Omental fat pad (tissue), 4 donors: Measurements from ENCODE around the gene PRUNE1. TPM values are rescaled to one million over a fixed set of nuclear protein-coding genes. Genes with fewer than 3 reads are reported as not detected.

Experiments
- ATAC-seq: fragments of 150-250 bp; one replicate; pipeline ENCODE4 v1.9.1; 2016; ENCODE audit warnings: mild to moderate bottlenecking, moderate library complexity; ENCODE audit not compliant: low FRiP score
- DNase-seq: peaks from one replicate; pipeline ENCODE4 v3.0.0-alpha.2; 2019; ENCODE audit warnings: low spot score
- total RNA-seq, 4 donors: library from RNA; depleted of rRNA; stranded (reverse); fragments of >200 nt; gene quantifications; one replicate each; pipeline ENCODE4 v1.1.0, GENCODE V29; 2016
- TF ChIP-seq, protein P1 (sequence below), 3 donors: fragments of 450-650 bp; IDR thresholded peaks; one replicate each; pipeline ENCODE4 v1.5.1; 2016 to 2017; ENCODE audit warnings: antibody characterized with exemption in 3 of 3, mild to moderate bottlenecking in 3 of 3, moderate library complexity in 2 of 3

PRUNE1 gene
- total RNA-seq, 4 donors from 2014 or later: 6.2 to 20.6 (median 16.2) TPM

DNA sequence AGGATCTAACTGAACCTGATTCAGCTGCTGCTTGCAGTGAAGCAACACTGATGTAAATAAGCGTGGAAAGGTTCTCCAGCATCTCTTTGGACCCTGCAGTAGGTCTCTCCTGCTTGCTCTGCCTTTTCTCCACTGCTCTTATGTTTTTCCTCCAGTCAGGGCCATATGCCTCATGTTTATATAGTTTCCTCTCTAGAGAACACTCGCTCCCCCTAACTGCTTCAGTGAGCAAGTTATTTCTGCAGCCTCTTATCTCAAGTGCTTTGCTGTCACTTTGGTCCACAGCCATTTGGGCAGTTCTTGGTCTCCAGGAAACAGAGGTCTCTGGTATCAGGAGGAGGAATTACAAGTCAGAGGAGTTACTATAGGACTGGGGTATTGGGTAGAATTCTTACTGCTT is 5.3 kb downstream of the PRUNE1 start:
- DNase-seq (no peak), ATAC-seq (no peak)
- TF ChIP-seq, protein P1, sequence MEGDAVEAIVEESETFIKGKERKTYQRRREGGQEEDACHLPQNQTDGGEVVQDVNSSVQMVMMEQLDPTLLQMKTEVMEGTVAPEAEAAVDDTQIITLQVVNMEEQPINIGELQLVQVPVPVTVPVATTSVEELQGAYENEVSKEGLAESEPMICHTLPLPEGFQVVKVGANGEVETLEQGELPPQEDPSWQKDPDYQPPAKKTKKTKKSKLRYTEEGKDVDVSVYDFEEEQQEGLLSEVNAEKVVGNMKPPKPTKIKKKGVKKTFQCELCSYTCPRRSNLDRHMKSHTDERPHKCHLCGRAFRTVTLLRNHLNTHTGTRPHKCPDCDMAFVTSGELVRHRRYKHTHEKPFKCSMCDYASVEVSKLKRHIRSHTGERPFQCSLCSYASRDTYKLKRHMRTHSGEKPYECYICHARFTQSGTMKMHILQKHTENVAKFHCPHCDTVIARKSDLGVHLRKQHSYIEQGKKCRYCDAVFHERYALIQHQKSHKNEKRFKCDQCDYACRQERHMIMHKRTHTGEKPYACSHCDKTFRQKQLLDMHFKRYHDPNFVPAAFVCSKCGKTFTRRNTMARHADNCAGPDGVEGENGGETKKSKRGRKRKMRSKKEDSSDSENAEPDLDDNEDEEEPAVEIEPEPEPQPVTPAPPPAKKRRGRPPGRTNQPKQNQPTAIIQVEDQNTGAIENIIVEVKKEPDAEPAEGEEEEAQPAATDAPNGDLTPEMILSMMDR (IDR thresholded peaks at IDR 0.05): no peak

DNA sequence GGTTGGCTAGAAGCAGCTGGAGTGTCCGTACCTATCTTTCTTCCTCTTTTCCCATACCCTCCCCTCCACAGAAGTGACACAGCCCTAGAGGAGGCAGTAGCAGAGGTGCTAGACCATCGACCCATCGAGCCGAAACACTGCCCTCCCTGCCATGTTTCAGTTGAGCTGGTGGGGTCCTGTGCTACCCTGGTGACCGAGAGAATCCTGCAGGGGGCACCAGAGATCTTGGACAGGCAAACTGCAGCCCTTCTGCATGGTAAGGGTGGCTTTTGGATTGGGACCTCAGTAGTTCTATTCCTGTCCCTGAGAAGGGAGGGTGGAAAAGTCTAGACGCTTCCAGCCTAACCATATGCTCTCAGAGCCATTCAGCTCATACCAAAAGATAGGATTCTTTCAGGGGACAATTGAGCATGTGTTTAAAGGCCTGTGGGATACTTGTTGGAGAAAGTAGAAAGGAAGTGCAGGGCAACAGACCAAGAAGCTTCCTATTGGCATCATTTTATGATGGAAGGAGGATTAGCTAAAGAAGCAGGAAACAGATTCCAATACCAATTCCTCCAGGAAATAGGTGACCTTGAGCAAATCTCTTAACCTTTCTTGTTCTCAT is 16.4 kb downstream of the PRUNE1 start:
- DNase-seq (peak; percentile 90), ATAC-seq (peak; percentile 76)
- TF ChIP-seq, protein P1 (IDR thresholded peaks at IDR 0.05): peak in 1 of 3 donors; percentile 45

DNA sequence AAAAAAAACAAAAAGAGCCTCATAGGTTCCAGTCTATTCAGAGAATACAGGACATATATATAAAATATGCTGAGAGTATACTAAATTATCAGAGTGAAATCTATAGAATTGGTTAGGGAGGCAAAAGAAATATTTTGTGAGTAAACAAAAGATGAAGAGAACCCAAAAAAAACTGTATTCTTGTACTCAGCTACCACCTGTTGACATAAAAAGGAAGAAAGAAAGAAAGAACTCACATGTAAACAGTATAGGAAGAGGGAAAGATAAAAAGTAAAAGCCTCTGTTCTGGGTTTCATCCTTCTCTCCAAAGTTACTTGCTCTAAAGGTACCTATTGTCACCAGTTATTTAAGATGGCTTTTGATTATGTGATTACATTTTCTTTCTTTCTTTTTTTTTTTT is 18.2 kb downstream of the PRUNE1 start:
- no peak for DNase-seq
- TF ChIP-seq, protein P1 (IDR thresholded peaks at IDR 0.05): no peak
- ATAC-seq: no peak

DNA sequence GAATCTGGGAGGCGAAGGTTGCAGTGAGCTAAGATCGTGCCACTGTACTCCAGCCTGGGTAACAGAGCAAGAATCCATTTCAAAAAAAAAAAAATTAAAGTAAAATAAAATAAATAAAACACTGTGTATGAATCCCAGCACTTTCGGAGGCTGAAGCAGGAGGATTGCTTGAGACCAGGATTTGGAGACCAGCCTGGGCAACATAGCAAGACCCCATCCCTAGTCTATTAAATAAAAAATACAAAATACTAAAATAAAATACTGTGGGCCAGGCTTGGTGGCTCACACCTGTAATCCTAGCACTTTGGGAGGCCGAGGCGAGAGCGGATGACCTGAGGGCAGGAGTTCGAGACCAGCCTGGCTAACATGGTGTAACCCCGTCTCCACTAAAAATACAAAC is 23.9 kb downstream of the PRUNE1 start:
- DNase-seq: no peak
- TF ChIP-seq, protein P1 (IDR thresholded peaks at IDR 0.05): no peak
- ATAC-seq: no peak

DNA sequence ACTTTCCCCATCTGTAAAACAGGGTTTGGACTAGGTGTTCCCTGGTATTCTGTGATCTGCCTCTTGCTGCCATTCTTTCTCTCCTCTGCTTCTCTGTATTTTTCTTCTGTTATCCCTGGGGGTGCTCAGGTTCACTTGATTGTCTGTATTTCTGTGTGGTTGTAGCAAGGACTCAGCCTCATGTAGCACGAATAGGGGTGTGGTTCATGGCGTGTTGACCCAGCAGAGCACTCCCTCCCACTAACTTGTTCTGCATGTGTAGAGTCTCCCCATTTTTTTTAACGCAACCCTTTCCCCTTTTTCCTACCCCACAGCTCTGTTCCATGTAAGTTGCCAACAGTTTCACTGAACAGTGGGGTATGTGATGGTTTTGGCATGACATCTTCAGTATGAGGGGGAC is 26.9 kb downstream of the PRUNE1 start:
- no peak for ATAC-seq
- no peak for DNase-seq
- TF ChIP-seq, protein P1 (IDR thresholded peaks at IDR 0.05): no peak

DNA sequence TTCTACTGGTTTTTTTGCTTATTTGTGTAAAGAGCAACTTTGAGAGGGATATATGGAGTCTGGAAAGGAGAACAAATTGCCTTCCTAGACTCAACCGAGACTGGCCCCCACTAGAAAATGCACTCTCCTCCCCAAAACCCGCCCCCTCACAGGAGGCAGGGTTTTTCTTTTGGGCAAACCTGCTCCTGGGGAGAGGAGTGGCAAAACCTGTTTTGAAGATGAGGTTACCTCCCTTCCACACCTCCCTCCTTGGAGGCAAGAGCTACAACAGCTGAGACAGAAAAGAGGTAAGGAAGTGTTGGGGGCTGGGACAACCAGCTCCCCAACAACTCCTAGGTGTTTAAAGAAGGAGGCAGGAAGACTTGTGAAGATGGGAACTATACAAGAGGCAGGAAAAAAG is 28.1 kb downstream of the PRUNE1 start, which contains the start of gene BNIPL:
BNIPL (plus strand) TSS at position 231 of the 400 bp plus-strand sequence; CDS start at position 371, 140 bp downstream.
- DNase-seq (no peak), ATAC-seq (no peak)
- TF ChIP-seq, protein P1 (IDR thresholded peaks at IDR 0.05): no peak

DNA sequence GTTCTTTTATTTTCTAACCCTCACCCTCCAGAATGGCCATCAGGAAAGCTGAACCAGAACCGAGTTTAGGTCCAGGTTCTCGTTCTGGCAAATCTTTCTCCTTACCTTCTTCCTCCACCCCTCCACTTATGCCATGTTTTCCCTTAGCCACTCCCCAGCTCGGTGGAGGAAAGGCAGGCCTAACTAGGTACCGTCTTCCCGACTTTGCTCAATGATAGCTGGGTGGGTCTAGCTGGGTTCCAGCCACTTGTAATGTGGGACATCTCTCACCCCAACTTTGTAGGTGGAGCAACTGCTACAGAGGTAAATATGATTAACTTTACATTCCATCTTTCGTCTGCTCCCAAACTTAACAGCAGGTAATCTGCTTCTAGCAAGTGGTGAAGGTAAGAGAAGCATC is 28.8 kb downstream of the PRUNE1 start:
- DNase-seq (no peak), ATAC-seq (no peak)
- TF ChIP-seq, protein P1 (IDR thresholded peaks at IDR 0.05): no peak
